ENCODE data around the gene ATP7B.

GRCh38 chr13:51931606-51932005 lies 79.6 kb downstream of the ATP7B start:
- no peak for TF ChIP-seq ZNF274 (IDR thresholded peaks at IDR 0.05; ENCODE audit: low read depth, low read length)
- no peak for TF ChIP-seq SUZ12 (IDR thresholded peaks at IDR 0.05; ENCODE audit: extremely low read depth, insufficient read depth, insufficient read length)
- no peak for TF ChIP-seq YY1 (IDR thresholded peaks at IDR 0.05; ENCODE audit: insufficient read depth, insufficient read length)

All from NT2/D1 (cell line).